ENCODE results near the gene CLTCL1.
"Not testable (repeated sequence)": the region's sequence is repeated elsewhere in the genome, so short reads cannot be mapped to it uniquely, and the experiment has no call there.

The CLTCL1 gene

GRCh38 chr22:19218541-19219233 lies 72.8 kb downstream of the CLTCL1 start:
- DNase-seq (ENCODE audit: low spot score): no peak

GRCh38 chr22:19216579-19216978 lies 74.9 kb downstream of the CLTCL1 start:
- no peak for DNase-seq (ENCODE audit: low spot score)

- no peak for DNase-seq (ENCODE audit: low spot score)
These were observed 76.2 kb downstream of the CLTCL1 start for GRCh38 chr22:19215360-19215759.

- no peak for DNase-seq (ENCODE audit: low spot score)
These were observed 77.4 kb downstream of the CLTCL1 start for GRCh38 chr22:19214078-19214473.

GRCh38 chr22:19213442-19214077 lies 78.0 kb downstream of the CLTCL1 start:
- no peak for DNase-seq (ENCODE audit: low spot score)

- peak; percentile 27 for DNase-seq (ENCODE audit: low spot score)
These were observed 78.5 kb downstream of the CLTCL1 start for GRCh38 chr22:19213001-19213400.

GRCh38 chr22:19212302-19212870 lies 79.1 kb downstream of the CLTCL1 start:
- no peak for DNase-seq (ENCODE audit: low spot score)

GRCh38 chr22:19210188-19210587 lies 81.3 kb downstream of the CLTCL1 start:
- no peak for DNase-seq (ENCODE audit: low spot score)

GRCh38 chr22:19208287-19208847 lies 83.2 kb downstream of the CLTCL1 start:
- no peak for DNase-seq (ENCODE audit: low spot score)

- DNase-seq (ENCODE audit: low spot score): no peak
These were observed 83.6 kb downstream of the CLTCL1 start for GRCh38 chr22:19207884-19208283.

- DNase-seq (ENCODE audit: low spot score): no peak
These were observed 84.1 kb downstream of the CLTCL1 start for GRCh38 chr22:19207401-19207808.

GRCh38 chr22:19206287-19206686 lies 85.2 kb downstream of the CLTCL1 start:
- DNase-seq (ENCODE audit: low spot score): no peak

GRCh38 chr22:19204640-19205039 lies 86.9 kb downstream of the CLTCL1 start:
- DNase-seq (ENCODE audit: low spot score): no peak

- DNase-seq (ENCODE audit: low spot score): no peak
These were observed 87.7 kb downstream of the CLTCL1 start for GRCh38 chr22:19203834-19204233.

- not testable (repeated sequence) for DNase-seq (ENCODE audit: low spot score)
These were observed 88.7 kb downstream of the CLTCL1 start for GRCh38 chr22:19202799-19203186.

GRCh38 chr22:19201869-19202798 lies 89.4 kb downstream of the CLTCL1 start:
- DNase-seq (ENCODE audit: low spot score): no peak

- no peak for DNase-seq (ENCODE audit: low spot score)
These were observed 90.2 kb downstream of the CLTCL1 start for GRCh38 chr22:19201130-19201868.

- no peak for DNase-seq (ENCODE audit: low spot score)
These were observed 92.0 kb downstream of the CLTCL1 start for GRCh38 chr22:19199479-19199878.

- no peak for DNase-seq (ENCODE audit: low spot score)
These were observed 93.3 kb downstream of the CLTCL1 start for GRCh38 chr22:19197997-19198865.

- no peak for DNase-seq (ENCODE audit: low spot score)
These were observed 94.5 kb downstream of the CLTCL1 start for GRCh38 chr22:19196841-19197612.
